Cerebellar cortex (tissue), 1 donor: Measurements from ENCODE around the gene CTDP1.
"Not testable (repeated sequence)": the region's sequence is repeated elsewhere in the genome, so short reads cannot be mapped to it uniquely, and the experiment has no call there.

Experiments
- DNase-seq: peaks from one replicate; pipeline ENCODE4 v3.0.0-alpha.2; 2015; ENCODE audit warnings: low spot score

CTDP1 gene

GRCh38 chr18:79744625-79745024, 65.0 kb downstream of the CTDP1 start:
- no peak for DNase-seq

GRCh38 chr18:79746730-79747129, 67.1 kb downstream of the CTDP1 start:
- no peak for DNase-seq

GRCh38 chr18:79747156-79747845, 67.7 kb downstream of the CTDP1 start:
- DNase-seq = no peak

- no peak for DNase-seq
These were observed 68.9 kb downstream of the CTDP1 start for GRCh38 chr18:79748321-79749180.

- no peak for DNase-seq
These were observed 69.9 kb downstream of the CTDP1 start for GRCh38 chr18:79749251-79750191.

GRCh38 chr18:79750980-79751571, 71.5 kb downstream of the CTDP1 start:
- no peak for DNase-seq

- not testable (repeated sequence) for DNase-seq
These were observed 72.4 kb downstream of the CTDP1 start for GRCh38 chr18:79751918-79752578.

GRCh38 chr18:79752946-79753345, 73.3 kb downstream of the CTDP1 start:
- not testable (repeated sequence) for DNase-seq

GRCh38 chr18:79753391-79753851, 73.8 kb downstream of the CTDP1 start:
- no peak for DNase-seq

GRCh38 chr18:79754022-79754761, 74.6 kb downstream of the CTDP1 start:
- no peak for DNase-seq

GRCh38 chr18:79754831-79755351, 75.3 kb downstream of the CTDP1 start:
- no peak for DNase-seq

GRCh38 chr18:79755496-79756142, 76.0 kb downstream of the CTDP1 start:
- no peak for DNase-seq

- no peak for DNase-seq
These were observed 76.5 kb downstream of the CTDP1 start for GRCh38 chr18:79756143-79756500.

- no peak for DNase-seq
These were observed 77.2 kb downstream of the CTDP1 start for GRCh38 chr18:79756826-79757225.

- DNase-seq = no peak
These were observed 80.7 kb downstream of the CTDP1 start for GRCh38 chr18:79760348-79760747.

- no peak for DNase-seq
These were observed 81.3 kb downstream of the CTDP1 start for GRCh38 chr18:79760881-79761280.

- no peak for DNase-seq
These were observed 83.8 kb downstream of the CTDP1 start for GRCh38 chr18:79763407-79763806.

GRCh38 chr18:79764131-79764530, 84.5 kb downstream of the CTDP1 start:
- no peak for DNase-seq

GRCh38 chr18:79765491-79766245, 86.1 kb downstream of the CTDP1 start:
- no peak for DNase-seq
